Epidermal melanocyte (primary cell): Measurements from ENCODE around the gene MTRFR.
"Not testable (repeated sequence)": the region's sequence is repeated elsewhere in the genome, so short reads cannot be mapped to it uniquely, and the experiment has no call there.

Experiments
- DNase-seq: peaks from one replicate; pipeline ENCODE4 v3.0.0; 2011; ENCODE audit warnings: low spot score; ENCODE audit not compliant: insufficient read length

MTRFR gene

GRCh38 chr12:123248996-123249741 is 15.9 kb downstream of the MTRFR start:
- DNase-seq: not testable (repeated sequence)

- no peak for DNase-seq
These were observed 17.5 kb downstream of the MTRFR start for GRCh38 chr12:123250471-123251383.

GRCh38 chr12:123251403-123252076 is 18.3 kb downstream of the MTRFR start:
- DNase-seq: no peak

- not testable (repeated sequence) for DNase-seq
These were observed 19.1 kb downstream of the MTRFR start for GRCh38 chr12:123252365-123252764.

- no peak for DNase-seq
These were observed 20.6 kb downstream of the MTRFR start for GRCh38 chr12:123253641-123254459.

GRCh38 chr12:123254853-123255446 is 21.7 kb downstream of the MTRFR start:
- no peak for DNase-seq

- DNase-seq: no peak
These were observed 25.4 kb downstream of the MTRFR start for GRCh38 chr12:123258593-123258992.

GRCh38 chr12:123260081-123260480 is 26.8 kb downstream of the MTRFR start:
- no peak for DNase-seq

- DNase-seq: no peak
These were observed 28.0 kb downstream of the MTRFR start for GRCh38 chr12:123261196-123261595.

- no peak for DNase-seq
These were observed 30.1 kb downstream of the MTRFR start for GRCh38 chr12:123263196-123263817.

GRCh38 chr12:123264642-123265041 is 31.4 kb downstream of the MTRFR start:
- DNase-seq: no peak

GRCh38 chr12:123265851-123266678 is 32.8 kb downstream of the MTRFR start:
- no peak for DNase-seq

- DNase-seq: no peak
These were observed 33.5 kb downstream of the MTRFR start for GRCh38 chr12:123266679-123267277.

GRCh38 chr12:123267335-123267920 is 34.2 kb downstream of the MTRFR start:
- no peak for DNase-seq

GRCh38 chr12:123267991-123268843 is 35.0 kb downstream of the MTRFR start:
- peak; percentile 57 for DNase-seq

GRCh38 chr12:123268850-123269249 is 35.6 kb downstream of the MTRFR start:
- no peak for DNase-seq

- peak; percentile 71 for DNase-seq
These were observed 36.2 kb downstream of the MTRFR start for GRCh38 chr12:123269395-123269892.
